Transverse colon (tissue), 4 donors: ENCODE results near the gene UBTF. TPM values are rescaled to one million over a fixed set of nuclear protein-coding genes. Genes with fewer than 3 reads are reported as not detected.
A peak's percentile ranks its signal among the peaks of the same experiment; 100 is the strongest.

Source experiments
- DNase-seq: peaks from one replicate; pipeline ENCODE4 v3.0.0-alpha.2; 2019
- H3K27ac ChIP-seq, 4 donors: fragments of 200-600 bp; sonication (generic); 2 replicates each; pipeline ENCODE4 v1.5.1; 2016 to 2018; ENCODE audit warnings: inconsistent platforms in 4 of 4
- H3K27me3 ChIP-seq: fragments of 200-600 bp; sonication (generic); 2 replicates; pipeline ENCODE4 v1.5.1; 2017; ENCODE audit warnings: inconsistent platforms
- H3K36me3 ChIP-seq, 4 donors: fragments of 200-600 bp; sonication (generic); 2 replicates each; pipeline ENCODE4 v1.5.1; 2017 to 2019; ENCODE audit warnings: inconsistent platforms in 4 of 4
- H3K4me1 ChIP-seq, 4 donors: fragments of 200-600 bp; sonication (generic); 2 replicates each; pipeline ENCODE4 v1.5.1; 2017 to 2020; ENCODE audit warnings: inconsistent platforms in 4 of 4
- H3K4me3 ChIP-seq, 4 donors: fragments of 200-600 bp; sonication (generic); 1 replicate in 1 of 4; 2 replicates in 3 of 4; pipeline versions ENCODE4 v1.5.1 to v1.6.1; 2017 to 2019; ENCODE audit warnings: inconsistent platforms in 4 of 4
- H3K9me3 ChIP-seq, 2 donors: fragments of 200-600 bp; sonication (generic); 2 replicates each; pipeline ENCODE4 v1.5.1; 2017 to 2019; ENCODE audit warnings: inconsistent platforms in 2 of 2
- CTCF ChIP-seq, 5 experiments: fragments of 200-600 bp in 3 of 5; fragments of 450-650 bp in 2 of 5; sonication (generic) in 3 of 5; IDR thresholded peaks; 1 replicate in 2 of 5; 2 replicates in 3 of 5; pipeline ENCODE4 v1.5.1; 2016 to 2017; ENCODE audit warnings: antibody characterized with exemption in 5 of 5, inconsistent platforms in 3 of 5, mild to moderate bottlenecking in 2 of 5, moderate library complexity in 1 of 5
- EP300 ChIP-seq: sonication (generic); formaldehyde crosslinking; IDR thresholded peaks from one replicate; pipeline ENCODE4 v1.6.1; 2017; ENCODE audit warnings: antibody characterized with exemption, low read depth
- POLR2A ChIP-seq: fragments of 450-650 bp; IDR thresholded peaks from one replicate; pipeline ENCODE4 v1.6.1; 2016; ENCODE audit warnings: antibody characterized with exemption, mild to moderate bottlenecking, moderate library complexity
- POLR2AphosphoS5 ChIP-seq, 3 donors: sonication (generic); formaldehyde crosslinking; IDR thresholded peaks; one replicate each; pipeline ENCODE4 v1.6.1; 2016; ENCODE audit warnings: antibody characterized with exemption in 3 of 3
- WGBS, 2 donors: methylation state at CpG; one replicate each; pipeline ENCODE4 v1.1.5; 2018; ENCODE audit warnings: low coverage in 1 of 2; 5-methylcytosine and 5-hydroxymethylcytosine counted together
- in situ Hi-C, 4 donors: fragments of 200-750 bp; cut with MboI; loops; one replicate each; pipeline versions ENCODE4 v1.15.0 to v1.15.1; 2017; ENCODE audit warnings: low sequenced_read_pairs in 3 of 4, low pct_ligation_motif_present in 1 of 4, low pct_unique_long_range_greater_than_20kb in 1 of 4
- intact Hi-C: fragments of 100-400 bp; cut with DNase I; formaldehyde crosslinking; loops from one replicate; pipeline ENCODE4 v1.15.1; 2023; ENCODE audit warnings: low total_unique reads
- total RNA-seq, 4 donors: library from RNA; depleted of rRNA; stranded (reverse); fragments of >200 nt; gene quantifications; one replicate each; pipeline ENCODE4 v1.1.0, GENCODE V29; 2016

The UBTF gene
- total RNA-seq, 4 donors from 2014 or later = 49.4 to 61.6 (median 60.4) TPM

DNA sequence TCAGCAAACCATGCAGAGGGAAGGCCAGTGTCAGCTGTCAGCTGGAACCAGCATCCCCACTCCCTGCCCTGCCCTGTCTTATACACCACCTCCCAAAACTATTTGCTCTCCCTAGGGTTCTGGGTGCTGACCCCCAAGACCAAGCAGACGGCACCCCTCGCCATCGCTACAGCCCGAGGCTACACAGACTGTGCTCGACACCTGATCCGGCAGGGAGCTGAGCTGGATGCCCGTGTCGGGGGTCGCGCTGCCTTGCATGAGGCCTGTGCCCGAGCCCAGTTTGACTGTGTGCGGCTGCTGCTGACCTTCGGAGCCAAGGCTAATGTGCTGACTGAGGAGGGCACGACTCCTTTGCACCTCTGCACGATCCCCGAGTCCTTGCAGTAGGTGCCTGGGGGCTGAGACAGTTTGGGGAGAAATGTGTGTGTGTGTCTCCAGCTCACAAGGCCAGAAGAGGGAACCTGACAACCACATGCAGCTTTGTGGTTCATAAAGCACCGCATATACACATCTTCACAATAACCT is 47.5 kb downstream of the UBTF start:
- in situ Hi-C loops = loop anchor here in 2 of 4 donors (25.0 kb wide), 2 partner anchors 110 to 235 kb away; partner anchors contain the start of genes G6PC3 (in 1 of the 2), LSM12 (in 1 of the 2) and PPY (in 1 of the 2)
- Histone ChIP-seq H3K27ac (no peak overlapping the region), H3K9me3 (no peaks in the 10 kb centered on the region), H3K4me3 (no peak overlapping the region), H3K27me3 (no peaks in the 10 kb centered on the region), H3K4me1 (peaks cover 0 to 11% (median 7%) of the 10 kb centered on the region in 4 donors), H3K36me3 (peaks cover 0 to 5% (median 0%) of the 10 kb centered on the region in 4 donors)
- intact Hi-C loops = no loop called here
- DNase-seq = no peak
- TF ChIP-seq POLR2AphosphoS5 (IDR thresholded peaks at IDR 0.05) = no peak
- no peak for TF ChIP-seq EP300
- no peak for TF ChIP-seq CTCF (IDR thresholded peaks at IDR 0.05)
- 60 to 88% methylated on average over 2 to 15 of the region's 17 CpGs for WGBS, 2 donors

DNA sequence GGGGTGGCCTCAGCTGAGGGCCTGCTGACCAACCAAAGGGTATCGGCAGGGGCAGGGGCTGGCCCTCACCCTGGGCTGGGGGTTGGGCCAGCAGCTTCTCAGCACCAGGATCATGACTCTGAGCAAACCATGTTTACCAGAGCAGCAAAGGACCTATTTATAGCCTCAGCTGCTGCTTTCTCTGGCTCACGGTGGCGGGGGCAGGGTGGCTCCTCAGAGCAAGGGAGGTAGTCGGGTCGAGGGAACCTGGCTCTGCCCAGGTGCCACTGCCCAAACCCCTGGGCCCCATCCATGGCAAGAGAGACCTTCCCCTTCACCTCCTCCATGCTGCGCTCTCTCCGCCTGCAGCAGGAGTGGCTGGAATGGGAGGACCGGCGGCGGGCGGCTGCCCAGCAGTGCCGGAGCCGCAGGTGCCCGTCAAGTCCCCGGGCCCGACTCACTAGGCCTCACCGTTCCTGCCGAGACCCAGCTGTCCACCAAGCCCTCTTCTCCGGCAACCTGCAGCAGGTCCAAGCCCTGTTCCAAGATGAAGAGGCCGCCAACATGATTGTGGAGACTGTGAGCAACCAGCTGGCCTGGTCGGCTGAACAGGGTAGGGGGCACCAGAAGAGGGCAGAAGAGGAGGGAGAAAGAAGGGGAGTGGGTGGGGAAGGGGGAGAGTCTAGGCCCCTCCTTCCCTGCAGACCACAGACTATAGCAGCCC is 48.8 kb downstream of the UBTF start, which contains the start of gene ASB16:
TSS of gene ASB16 (plus strand) at position 206 of the 703 bp plus-strand sequence. CDS start at position 292, 86 bp downstream.
- H3K4me1 ChIP-seq = peaks cover 0 to 11% (median 7%) of the 10 kb centered on the region in 4 donors
- peak within 1 kb of the TSS in 1 of 4 donors; percentile 30 for H3K4me3 ChIP-seq
- in situ Hi-C loops = loop anchor here in 2 of 4 donors (25.0 kb wide), 2 partner anchors 108 to 233 kb away; partner anchors contain the start of genes G6PC3 (in 1 of the 2), LSM12 (in 1 of the 2) and PPY (in 1 of the 2)
- intact Hi-C loops = no loop called here
- H3K27me3 ChIP-seq = no peaks in the 10 kb centered on the region
- H3K36me3 ChIP-seq = no peaks in the 10 kb centered on the region
- WGBS, 2 donors = 34% methylated on average over 21 of the region's 21 CpGs; no CpG with 5 or more reads in 1 of the 2 donors
- H3K9me3 ChIP-seq = no peaks in the 10 kb centered on the region
- H3K27ac ChIP-seq = peak within 1 kb of the TSS; percentile 40 to 81 (median 48)
- TF ChIP-seq POLR2A (no peak), POLR2AphosphoS5 (IDR thresholded peaks at IDR 0.05) (no peak), CTCF (IDR thresholded peaks at IDR 0.05) (no peak), EP300 (no peak)
- DNase-seq = no peak

GRCh38 chr17:44170135-44170498 is 49.4 kb downstream of the UBTF start:
- 56% methylated on average over 5 of the region's 5 CpGs; no CpG with 5 or more reads in 1 of the 2 donors for WGBS, 2 donors

More at GRCh38 chr17:44170135-44170498, 49.4 kb downstream of the UBTF start:
- in situ Hi-C loops (loop anchor here in 2 of 4 donors (25.0 kb wide), 2 partner anchors 108 to 233 kb away; partner anchors contain the start of genes G6PC3 (in 1 of the 2), LSM12 (in 1 of the 2) and PPY (in 1 of the 2)), intact Hi-C loops (no loop called here)
- no peak for DNase-seq
- TF ChIP-seq POLR2A (no peak), CTCF (IDR thresholded peaks at IDR 0.05) (no peak), EP300 (no peak), POLR2AphosphoS5 (IDR thresholded peaks at IDR 0.05) (no peak)
- peaks cover 0 to 11% (median 7%) of the 10 kb centered on the region in 4 donors for H3K4me1 ChIP-seq
- peak overlapping the region; percentile 40 to 81 (median 48) for H3K27ac ChIP-seq
- H3K4me3 ChIP-seq = no peak overlapping the region
- no peaks in the 10 kb centered on the region for H3K36me3 ChIP-seq
- H3K27me3 ChIP-seq = no peaks in the 10 kb centered on the region
- H3K9me3 ChIP-seq = no peaks in the 10 kb centered on the region
